Right lobe of liver (tissue), 6 donors: ENCODE data around the gene TBCB. TPM values are rescaled to one million over a fixed set of nuclear protein-coding genes. Genes with fewer than 3 reads are reported as not detected.

Experiments used
- ATAC-seq, 4 donors: fragments of 200-7000 bp; cut with Tn5 transposase; one replicate each; pipeline ENCODE4 v1.9.1; 2020; ENCODE audit warnings: mild to moderate bottlenecking in 4 of 4, moderate library complexity in 4 of 4
- DNase-seq, 3 donors: peaks; one replicate each; pipeline ENCODE4 v3.0.0-alpha.2; 2020
- H3K27ac ChIP-seq, 3 donors: fragments of 200-600 bp; one replicate each; pipeline ENCODE4 v1.8.0; 2022
- H3K27me3 ChIP-seq, 2 donors: fragments of 200-600 bp; one replicate each; pipeline ENCODE4 v1.8.0; 2022
- H3K36me3 ChIP-seq, 4 donors: fragments of 200-600 bp; sonication (generic) in 1 of 4; one replicate each; pipeline versions ENCODE4 v1.5.1 to v1.8.0; 2017 to 2022; ENCODE audit warnings: control low read depth in 1 of 4
- H3K4me1 ChIP-seq, 4 donors: fragments of 200-600 bp; sonication (generic) in 1 of 4; one replicate each; pipeline versions ENCODE4 v1.5.1 to v1.8.0; 2017 to 2022; ENCODE audit warnings: control low read depth in 1 of 4
- H3K4me3 ChIP-seq, 3 donors: fragments of 200-600 bp; one replicate each; pipeline ENCODE4 v1.8.0; 2022
- H3K9me3 ChIP-seq, 4 donors: fragments of 200-600 bp; sonication (generic) in 1 of 4; one replicate each; pipeline versions ENCODE4 v1.5.1 to v1.8.0; 2017 to 2022; ENCODE audit warnings: control low read depth in 1 of 4
- POLR2A ChIP-seq: fragments of 450-650 bp; IDR thresholded peaks from one replicate; pipeline ENCODE4 v1.6.1; 2017; ENCODE audit warnings: antibody characterized with exemption, mild to moderate bottlenecking
- WGBS: methylation state at CpG from one replicate; pipeline ENCODE4 v1.1.6; 2018; ENCODE audit warnings: low coverage, low lambda C conversion rate; ENCODE audit not compliant: insufficient coverage; ENCODE audit errors: missing lambda C conversion rate; 5-methylcytosine and 5-hydroxymethylcytosine counted together
- intact Hi-C, 2 donors: fragments of 100-400 bp; cut with DNase I; formaldehyde crosslinking; loops; one replicate each; pipeline versions ENCODE4 v1.11.2 to v1.14.1; 2022
- total RNA-seq, 6 experiments: library from RNA; depleted of rRNA in 2 of 6; stranded (reverse); fragments of >200 nt in 2 of 6; fragmentation: NEBNext Ultra II Directional in 3 of 6; extraction: Animal tissue kit (Norgen Biotek cat#: 25700) in 3 of 6; gene quantifications; one replicate each; pipeline versions ENCODE4 v1.1.0 to v1.2.4, GENCODE V29; 2016 to 2023
- TF ChIP-seq, protein P1 (sequence below), 4 donors: fragments of 200-600 bp in 3 of 4; fragments of 450-650 bp in 1 of 4; IDR thresholded peaks; one replicate each; pipeline versions ENCODE4 v1.5.1 to v1.8.0; 2016 to 2022; ENCODE audit warnings: antibody characterized with exemption in 4 of 4, mild to moderate bottlenecking in 2 of 4
- donor health status: DM: no; HTN: yes; CAD: no.
- donor health status: DM: no; HTN: no; CAD: no.
- donor health status: DM: no; HTN: no; CAD: no.
- donor health status: DM: no; HTN: yes; CAD: no.
- donor health status: DM: no; HTN: yes; CAD: no.

The TBCB gene
- total RNA-seq, 6 experiments from 2014 or later: 27.8 to 64.7 (median 36.4) TPM

DNA sequence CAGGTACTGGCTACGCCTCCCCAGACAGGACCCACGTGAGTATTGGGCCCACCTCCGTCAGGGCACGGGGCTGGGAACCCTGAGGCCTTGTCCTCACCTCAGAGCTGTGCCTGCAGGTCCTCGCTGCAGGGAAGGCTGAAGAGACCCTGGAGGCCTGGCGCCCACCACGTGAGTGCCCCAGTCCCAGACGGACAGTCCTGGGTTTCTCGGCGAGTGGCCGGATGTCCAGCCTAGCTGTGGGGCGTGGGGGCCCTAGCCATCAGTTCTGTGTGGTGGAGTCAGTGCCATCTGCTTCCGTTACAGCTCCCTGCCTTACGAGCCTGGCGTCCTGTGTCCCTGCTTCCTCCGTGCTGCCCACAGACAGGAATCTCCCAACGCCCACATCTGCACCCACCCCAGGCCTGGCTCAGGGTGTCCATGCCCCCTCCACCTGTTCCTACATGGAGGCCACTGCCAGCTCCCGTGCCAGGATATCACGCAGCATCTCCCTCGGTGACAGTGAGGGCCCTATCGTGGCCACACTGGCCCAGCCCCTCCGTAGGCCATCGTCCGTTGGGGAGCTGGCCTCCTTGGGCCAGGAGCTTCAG is 12.1 kb upstream of the TBCB start:
- no peaks in the 10 kb centered on the region for H3K27me3 ChIP-seq
- ATAC-seq (no peak), DNase-seq (no peak)
- WGBS: 84% methylated on average over 3 of the region's 24 CpGs
- no peak overlapping the region for H3K27ac ChIP-seq
- no peak for TF ChIP-seq POLR2A
- TF ChIP-seq, protein P1, sequence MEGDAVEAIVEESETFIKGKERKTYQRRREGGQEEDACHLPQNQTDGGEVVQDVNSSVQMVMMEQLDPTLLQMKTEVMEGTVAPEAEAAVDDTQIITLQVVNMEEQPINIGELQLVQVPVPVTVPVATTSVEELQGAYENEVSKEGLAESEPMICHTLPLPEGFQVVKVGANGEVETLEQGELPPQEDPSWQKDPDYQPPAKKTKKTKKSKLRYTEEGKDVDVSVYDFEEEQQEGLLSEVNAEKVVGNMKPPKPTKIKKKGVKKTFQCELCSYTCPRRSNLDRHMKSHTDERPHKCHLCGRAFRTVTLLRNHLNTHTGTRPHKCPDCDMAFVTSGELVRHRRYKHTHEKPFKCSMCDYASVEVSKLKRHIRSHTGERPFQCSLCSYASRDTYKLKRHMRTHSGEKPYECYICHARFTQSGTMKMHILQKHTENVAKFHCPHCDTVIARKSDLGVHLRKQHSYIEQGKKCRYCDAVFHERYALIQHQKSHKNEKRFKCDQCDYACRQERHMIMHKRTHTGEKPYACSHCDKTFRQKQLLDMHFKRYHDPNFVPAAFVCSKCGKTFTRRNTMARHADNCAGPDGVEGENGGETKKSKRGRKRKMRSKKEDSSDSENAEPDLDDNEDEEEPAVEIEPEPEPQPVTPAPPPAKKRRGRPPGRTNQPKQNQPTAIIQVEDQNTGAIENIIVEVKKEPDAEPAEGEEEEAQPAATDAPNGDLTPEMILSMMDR (IDR thresholded peaks at IDR 0.05): no peak
- H3K4me3 ChIP-seq: no peak overlapping the region
- intact Hi-C loops: no loop called here
- no peaks in the 10 kb centered on the region for H3K9me3 ChIP-seq
- H3K4me1 ChIP-seq: no peaks in the 10 kb centered on the region
- no peaks in the 10 kb centered on the region for H3K36me3 ChIP-seq

DNA sequence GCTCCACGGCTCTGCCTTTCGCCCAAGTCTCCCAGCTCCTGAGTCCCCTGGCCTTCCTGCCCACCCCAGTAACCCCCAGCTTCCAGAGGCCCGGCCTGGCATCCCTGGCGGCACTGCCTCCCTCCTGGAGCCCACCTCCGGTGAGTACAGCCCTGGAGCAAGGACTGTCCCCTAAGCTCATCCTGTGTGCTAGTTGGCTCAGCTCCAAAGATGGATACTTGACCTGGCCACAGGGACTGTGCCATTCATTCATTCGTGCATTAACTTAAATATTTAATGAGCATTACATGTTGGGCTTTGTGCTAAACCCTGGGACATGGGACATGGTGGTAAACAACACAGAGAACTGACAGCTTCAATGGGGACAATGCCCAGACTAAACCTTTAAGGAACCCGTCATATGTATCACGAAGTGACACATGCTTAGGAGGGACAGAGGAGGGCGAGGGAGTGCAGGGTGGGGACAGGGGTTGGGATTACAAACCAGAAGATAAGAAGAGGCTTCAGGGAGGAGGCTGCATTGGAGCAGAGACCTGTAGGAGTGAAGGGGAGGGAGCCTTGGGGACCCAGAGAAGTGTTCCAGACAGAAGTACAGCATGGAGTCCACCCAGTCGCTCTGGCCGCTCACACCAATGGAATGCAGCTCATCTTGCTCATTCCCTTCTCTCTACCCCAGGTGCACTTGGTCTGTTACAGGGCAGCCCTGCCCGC is 11.3 kb upstream of the TBCB start:
- ATAC-seq (no peak), DNase-seq (no peak)
- Histone ChIP-seq H3K27ac (no peak overlapping the region), H3K9me3 (no peaks in the 10 kb centered on the region), H3K4me1 (no peaks in the 10 kb centered on the region), H3K4me3 (no peak overlapping the region), H3K27me3 (no peaks in the 10 kb centered on the region), H3K36me3 (no peaks in the 10 kb centered on the region)
- no peak for TF ChIP-seq POLR2A
- TF ChIP-seq, protein P1 (IDR thresholded peaks at IDR 0.05): no peak
- intact Hi-C loops: no loop called here
- 90% methylated on average over 4 of the region's 12 CpGs for WGBS

DNA sequence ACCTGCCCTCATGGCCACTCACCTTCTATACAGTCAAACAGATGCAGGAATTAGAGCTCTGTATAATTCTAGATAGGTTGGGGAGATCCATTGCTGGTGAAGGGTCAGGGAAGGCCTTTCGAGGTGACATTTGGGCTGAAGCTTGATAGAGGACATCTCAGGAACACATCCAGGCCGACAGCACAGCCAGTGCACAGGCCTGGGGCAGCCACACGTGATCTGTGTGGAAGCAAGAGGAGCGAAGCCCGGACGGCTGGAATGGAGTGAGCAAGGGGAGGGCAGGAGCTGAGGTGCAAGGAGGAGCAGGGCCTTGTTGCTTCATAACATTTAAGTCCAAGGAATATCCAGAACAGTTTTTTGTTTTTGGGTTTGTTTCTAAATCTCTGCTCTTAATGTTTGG is 8.8 kb upstream of the TBCB start:
- Histone ChIP-seq H3K36me3 (no peaks in the 10 kb centered on the region), H3K27ac (no peak overlapping the region), H3K9me3 (no peaks in the 10 kb centered on the region), H3K4me3 (no peak overlapping the region), H3K4me1 (no peaks in the 10 kb centered on the region), H3K27me3 (no peaks in the 10 kb centered on the region)
- ATAC-seq (no peak), DNase-seq (no peak)
- 89% methylated on average over 5 of the region's 6 CpGs for WGBS
- intact Hi-C loops: no loop called here
- TF ChIP-seq, protein P1 (IDR thresholded peaks at IDR 0.05): no peak
- TF ChIP-seq POLR2A: no peak

DNA sequence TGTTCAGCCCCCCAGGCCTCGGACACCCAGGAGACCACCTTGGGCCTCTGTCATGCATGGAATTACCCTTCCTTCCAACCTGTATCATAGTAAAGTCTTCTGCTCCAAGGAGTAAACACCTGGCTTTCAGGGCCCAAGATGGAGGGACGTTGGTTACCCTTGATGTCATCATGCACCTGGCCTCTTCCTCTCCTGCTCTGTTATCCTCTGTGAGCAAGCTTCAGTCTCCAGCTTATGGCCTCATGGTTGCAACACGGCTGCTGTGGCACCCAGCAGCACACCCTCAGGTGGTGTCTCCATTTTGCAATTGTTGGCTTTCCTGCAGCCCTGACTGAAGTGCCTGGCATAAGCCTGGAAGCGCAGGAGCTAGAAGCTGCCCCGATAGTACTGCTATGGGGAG is 8.3 kb upstream of the TBCB start:
- Histone ChIP-seq H3K4me1 (no peaks in the 10 kb centered on the region), H3K9me3 (no peaks in the 10 kb centered on the region), H3K36me3 (peaks cover 0 to 2% (median 0%) of the 10 kb centered on the region in 4 donors), H3K27ac (no peak overlapping the region), H3K4me3 (no peak overlapping the region), H3K27me3 (no peaks in the 10 kb centered on the region)
- DNase-seq (no peak), ATAC-seq (no peak)
- intact Hi-C loops: no loop called here
- 88% methylated on average over 4 of the region's 5 CpGs for WGBS
- no peak for TF ChIP-seq POLR2A
- TF ChIP-seq, protein P1 (IDR thresholded peaks at IDR 0.05): no peak
